ENCODE data around the gene OR52K2. TPM values are rescaled to one million over a fixed set of nuclear protein-coding genes. Genes with fewer than 3 reads are reported as not detected.
"Not testable (repeated sequence)": the region's sequence is repeated elsewhere in the genome, so short reads cannot be mapped to it uniquely, and the experiment has no call there.

OR52K2 gene
- 0.31 TPM for total RNA-seq

- no peak within 1 kb of the TSS for H3K4me3 ChIP-seq (ENCODE audit: low read length)
- peaks cover 43% of the 10 kb centered on the region for H3K4me1 ChIP-seq (ENCODE audit: insufficient read depth, low read length)
- H3K9me3 ChIP-seq (ENCODE audit: low read depth, low read length), result peaks cover 2% of the 10 kb centered on the region
- H3K27me3 ChIP-seq (ENCODE audit: insufficient read depth, low read length), result no peaks in the 10 kb centered on the region
These were observed at the start of gene OR52K2 for GRCh38 chr11:4448995-4449394. OR52K2 (plus strand) TSS chr11:4449295; CDS start chr11:4449340, 45 bp downstream.

GRCh38 chr11:4406206-4406605 lies 42.9 kb upstream of the OR52K2 start:
- H3K27me3 ChIP-seq (ENCODE audit: insufficient read depth, low read length); H3K9me3 ChIP-seq (ENCODE audit: low read depth, low read length); H3K4me1 ChIP-seq (ENCODE audit: insufficient read depth, low read length); H3K4me3 ChIP-seq (ENCODE audit: low read length): not testable (repeated sequence)

GRCh38 chr11:4416306-4416705 lies 32.8 kb upstream of the OR52K2 start:
- no peaks in the 10 kb centered on the region for H3K27me3 ChIP-seq (ENCODE audit: insufficient read depth, low read length)
- H3K4me3 ChIP-seq (ENCODE audit: low read length), result no peak overlapping the region
- no peaks in the 10 kb centered on the region for H3K9me3 ChIP-seq (ENCODE audit: low read depth, low read length)
- H3K4me1 ChIP-seq (ENCODE audit: insufficient read depth, low read length), result no peaks in the 10 kb centered on the region

- no peaks in the 10 kb centered on the region for H3K4me1 ChIP-seq (ENCODE audit: insufficient read depth, low read length)
- H3K4me3 ChIP-seq (ENCODE audit: low read length), result no peak overlapping the region
- no peaks in the 10 kb centered on the region for H3K27me3 ChIP-seq (ENCODE audit: insufficient read depth, low read length)
- H3K9me3 ChIP-seq (ENCODE audit: low read depth, low read length), result no peaks in the 10 kb centered on the region
These were observed 32.3 kb upstream of the OR52K2 start for GRCh38 chr11:4416816-4417215.

- Histone ChIP-seq H3K27me3 (ENCODE audit: insufficient read depth, low read length) (no peaks in the 10 kb centered on the region), H3K9me3 (ENCODE audit: low read depth, low read length) (no peaks in the 10 kb centered on the region), H3K4me1 (ENCODE audit: insufficient read depth, low read length) (peaks cover 3% of the 10 kb centered on the region), H3K4me3 (ENCODE audit: low read length) (no peak overlapping the region)
These were observed 30.7 kb upstream of the OR52K2 start for GRCh38 chr11:4418403-4418802.

GRCh38 chr11:4430051-4430450 lies 19.0 kb upstream of the OR52K2 start:
- Histone ChIP-seq H3K27me3 (ENCODE audit: insufficient read depth, low read length) (no peaks in the 10 kb centered on the region), H3K9me3 (ENCODE audit: low read depth, low read length) (no peaks in the 10 kb centered on the region), H3K4me3 (ENCODE audit: low read length) (no peak overlapping the region), H3K4me1 (ENCODE audit: insufficient read depth, low read length) (peaks cover 30% of the 10 kb centered on the region)

- peaks cover 50% of the 10 kb centered on the region for H3K4me1 ChIP-seq (ENCODE audit: insufficient read depth, low read length)
- H3K27me3 ChIP-seq (ENCODE audit: insufficient read depth, low read length), result no peaks in the 10 kb centered on the region
- H3K4me3 ChIP-seq (ENCODE audit: low read length), result no peak overlapping the region
- H3K9me3 ChIP-seq (ENCODE audit: low read depth, low read length), result no peaks in the 10 kb centered on the region
These were observed 15.2 kb upstream of the OR52K2 start for GRCh38 chr11:4433856-4434255.

GRCh38 chr11:4436411-4436810 lies 12.7 kb upstream of the OR52K2 start:
- Histone ChIP-seq H3K4me3 (ENCODE audit: low read length) (no peak overlapping the region), H3K4me1 (ENCODE audit: insufficient read depth, low read length) (peaks cover 50% of the 10 kb centered on the region), H3K27me3 (ENCODE audit: insufficient read depth, low read length) (no peaks in the 10 kb centered on the region), H3K9me3 (ENCODE audit: low read depth, low read length) (no peaks in the 10 kb centered on the region)

GRCh38 chr11:4441515-4441914 lies 7.6 kb upstream of the OR52K2 start:
- Histone ChIP-seq H3K27me3 (ENCODE audit: insufficient read depth, low read length) (no peaks in the 10 kb centered on the region), H3K4me1 (ENCODE audit: insufficient read depth, low read length) (peaks cover 37% of the 10 kb centered on the region), H3K9me3 (ENCODE audit: low read depth, low read length) (no peaks in the 10 kb centered on the region), H3K4me3 (ENCODE audit: low read length) (no peak overlapping the region)

- peaks cover 33% of the 10 kb centered on the region for H3K4me1 ChIP-seq (ENCODE audit: insufficient read depth, low read length)
- H3K9me3 ChIP-seq (ENCODE audit: low read depth, low read length), result no peaks in the 10 kb centered on the region
- H3K27me3 ChIP-seq (ENCODE audit: insufficient read depth, low read length), result no peaks in the 10 kb centered on the region
- H3K4me3 ChIP-seq (ENCODE audit: low read length), result no peak overlapping the region
These were observed 5.7 kb upstream of the OR52K2 start for GRCh38 chr11:4443232-4443891.

GRCh38 chr11:4453118-4453517 lies 4.0 kb downstream of the OR52K2 start:
- Histone ChIP-seq H3K9me3 (ENCODE audit: low read depth, low read length) (peaks cover 5% of the 10 kb centered on the region), H3K4me1 (ENCODE audit: insufficient read depth, low read length) (peaks cover 70% of the 10 kb centered on the region), H3K27me3 (ENCODE audit: insufficient read depth, low read length) (no peaks in the 10 kb centered on the region), H3K4me3 (ENCODE audit: low read length) (no peak overlapping the region)

- Histone ChIP-seq H3K9me3 (ENCODE audit: low read depth, low read length) (peaks cover 5% of the 10 kb centered on the region), H3K4me3 (ENCODE audit: low read length) (no peak overlapping the region), H3K27me3 (ENCODE audit: insufficient read depth, low read length) (no peaks in the 10 kb centered on the region), H3K4me1 (ENCODE audit: insufficient read depth, low read length) (peaks cover 68% of the 10 kb centered on the region)
These were observed 4.9 kb downstream of the OR52K2 start for GRCh38 chr11:4454021-4454420.

- H3K4me1 ChIP-seq (ENCODE audit: insufficient read depth, low read length), result peaks cover 74% of the 10 kb centered on the region
- H3K9me3 ChIP-seq (ENCODE audit: low read depth, low read length), result peaks cover 5% of the 10 kb centered on the region
- H3K4me3 ChIP-seq (ENCODE audit: low read length), result no peak overlapping the region
- H3K27me3 ChIP-seq (ENCODE audit: insufficient read depth, low read length), result no peaks in the 10 kb centered on the region
These were observed 6.3 kb downstream of the OR52K2 start for GRCh38 chr11:4455419-4455818.

GRCh38 chr11:4459500-4459899 lies 10.4 kb downstream of the OR52K2 start:
- no peak overlapping the region for H3K4me3 ChIP-seq (ENCODE audit: low read length)
- H3K4me1 ChIP-seq (ENCODE audit: insufficient read depth, low read length), result peaks cover 49% of the 10 kb centered on the region
- peaks cover 10% of the 10 kb centered on the region for H3K9me3 ChIP-seq (ENCODE audit: low read depth, low read length)
- H3K27me3 ChIP-seq (ENCODE audit: insufficient read depth, low read length), result no peaks in the 10 kb centered on the region

GRCh38 chr11:4460151-4460550 lies 11.1 kb downstream of the OR52K2 start:
- H3K27me3 ChIP-seq (ENCODE audit: insufficient read depth, low read length), result no peaks in the 10 kb centered on the region
- peaks cover 16% of the 10 kb centered on the region for H3K9me3 ChIP-seq (ENCODE audit: low read depth, low read length)
- H3K4me3 ChIP-seq (ENCODE audit: low read length), result no peak overlapping the region
- H3K4me1 ChIP-seq (ENCODE audit: insufficient read depth, low read length), result peaks cover 42% of the 10 kb centered on the region
